Fibroblast of lung (primary cell): Measurements from ENCODE around the gene AGAP1. TPM values are rescaled to one million over a fixed set of nuclear protein-coding genes. Genes with fewer than 3 reads are reported as not detected.

ENCODE experiments used
- DNase-seq, 2 donors: peaks; one replicate each; pipeline versions ENCODE4 v3.0.0 to v3.0.0-alpha.2; 2010; ENCODE audit warnings: low read depth in 2 of 2
- H2AFZ ChIP-seq: 2 replicates; pipeline ENCODE4 v1.5.1; 2012; ENCODE audit warnings: low read length, control low read depth, inconsistent platforms
- H3K27ac ChIP-seq: 2 replicates; pipeline ENCODE4 v1.5.1; 2011; ENCODE audit warnings: low read length, control low read depth; ENCODE audit not compliant: insufficient read depth
- H3K27me3 ChIP-seq: 2 replicates; pipeline ENCODE4 v1.5.1; 2011; ENCODE audit warnings: mild to moderate bottlenecking, low read length; ENCODE audit not compliant: control insufficient read depth, insufficient read depth
- H3K36me3 ChIP-seq: 2 replicates; pipeline ENCODE4 v1.5.1; 2011; ENCODE audit warnings: low read length; ENCODE audit not compliant: control insufficient read depth, insufficient read depth
- H3K4me1 ChIP-seq: 2 replicates; pipeline ENCODE4 v1.5.1; 2011; ENCODE audit warnings: low read length; ENCODE audit not compliant: control insufficient read depth, insufficient read depth; ENCODE audit errors: extremely low read depth
- H3K4me2 ChIP-seq: 2 replicates; pipeline ENCODE4 v1.5.1; 2011; ENCODE audit warnings: low read length, control low read depth; ENCODE audit not compliant: insufficient read depth; ENCODE audit errors: extremely low read depth
- H3K4me3 ChIP-seq, 4 experiments: fragments of 200-600 bp in 1 of 4; sonication (generic) in 1 of 4; replicated peaks in 1 of 4; 2 replicates each; pipeline ENCODE4 v1.5.1; 2011 to 2016; ENCODE audit warnings: low read length in 4 of 4, low read depth in 3 of 4, mild to moderate bottlenecking in 3 of 4, control low read depth in 2 of 4, inconsistent platforms in 1 of 4, mixed read lengths in 1 of 4; ENCODE audit not compliant: insufficient read depth in 1 of 4; ENCODE audit errors: control extremely low read depth in 1 of 4
- H3K79me2 ChIP-seq: 2 replicates; pipeline ENCODE4 v1.5.1; 2012; ENCODE audit warnings: mild to moderate bottlenecking, low read length, inconsistent platforms; ENCODE audit not compliant: control insufficient read depth, insufficient read depth
- H3K9ac ChIP-seq: 2 replicates; pipeline ENCODE4 v1.5.1; 2011; ENCODE audit warnings: mild to moderate bottlenecking, low read length, control low read depth; ENCODE audit not compliant: insufficient read depth
- H3K9me3 ChIP-seq: 2 replicates; pipeline ENCODE4 v1.5.1; 2012; ENCODE audit warnings: low read depth, low read length; ENCODE audit not compliant: control insufficient read depth, insufficient read depth
- H4K20me1 ChIP-seq: 2 replicates; pipeline ENCODE4 v1.5.1; 2011; ENCODE audit warnings: low read length; ENCODE audit not compliant: control insufficient read depth, insufficient read depth; ENCODE audit errors: extremely low read depth
- EZH2 ChIP-seq: IDR thresholded peaks from 2 replicates; pipeline ENCODE4 v1.5.1; 2012; ENCODE audit warnings: low read length, control low read depth, mild to moderate bottlenecking; ENCODE audit errors: missing control alignments
- polyA plus RNA-seq, 2 donors: library from polyadenylated mRNA; depleted of rRNA in 1 of 2; stranded (reverse) in 1 of 2; unstranded in 1 of 2; fragments of >200 nt; gene quantifications; 2 replicates each; pipeline ENCODE4 v1.2.1, GENCODE V29; 2011 to 2012; ENCODE audit warnings: missing spikeins in 1 of 2
- total RNA-seq: library from RNA; depleted of rRNA; stranded (reverse); fragments of >200 nt; gene quantifications from 2 replicates; pipeline ENCODE4 v1.2.1, GENCODE V29; 2014
- TF ChIP-seq, protein P1 (sequence below), 2 donors: IDR thresholded peaks in 1 of 2; conservative IDR thresholded peaks in 1 of 2; 1 replicate in 1 of 2; 2 replicates in 1 of 2; pipeline ENCODE4 v1.5.1; 2011 to 2012; ENCODE audit warnings: low read length in 2 of 2, control low read depth in 1 of 2, inconsistent platforms in 1 of 2, low read depth in 1 of 2, mild to moderate bottlenecking in 1 of 2

The AGAP1 gene
- total and polyA plus RNA-seq, 2 donors (not counting 1 experiment from before 2014, with no cell fraction given): 10.6 to 14.0 TPM

DNA sequence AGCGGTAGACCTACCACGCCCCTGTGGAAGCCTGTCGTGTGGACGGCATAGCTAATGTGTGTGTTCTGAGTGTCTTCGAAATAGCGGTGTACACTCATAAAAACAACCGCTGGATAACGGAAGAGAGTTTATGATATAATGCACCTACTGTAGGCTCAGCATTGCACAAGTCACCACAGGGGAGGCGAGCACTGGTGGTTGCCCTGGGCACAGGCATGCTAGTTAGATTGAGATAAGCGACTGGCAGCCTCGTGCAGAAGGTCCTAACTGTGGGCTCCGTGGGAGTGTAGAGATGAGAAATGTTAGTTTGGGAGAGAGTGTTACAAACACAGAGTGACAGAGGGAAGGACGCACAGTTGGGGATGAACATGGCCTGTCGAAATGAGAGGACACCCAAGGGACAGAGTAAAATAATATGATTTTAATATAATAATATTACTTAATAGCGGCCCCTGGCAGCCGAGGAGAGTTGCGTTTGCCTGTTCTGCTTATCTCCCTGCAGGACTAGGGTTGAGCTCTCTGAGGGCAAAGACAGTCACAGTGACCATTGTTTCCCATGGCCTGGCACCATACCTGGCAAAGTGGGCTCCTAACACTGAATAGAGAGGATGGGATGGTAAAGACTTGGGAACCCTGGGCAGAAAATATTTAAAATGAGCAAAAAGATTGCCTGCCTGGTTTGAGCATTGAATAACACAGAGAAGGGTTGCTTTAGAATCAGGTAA, 470.2 kb downstream of the AGAP1 start:
- Histone ChIP-seq H3K79me2 (no peaks in the 10 kb centered on the region), H3K36me3 (no peaks in the 10 kb centered on the region), H3K27me3 (no peaks in the 10 kb centered on the region), H3K9ac (no peak overlapping the region), H3K4me2 (no peak overlapping the region), H3K27ac (no peak overlapping the region), H4K20me1 (no peaks in the 10 kb centered on the region), H3K4me3 (no peak overlapping the region), H3K4me1 (no peaks in the 10 kb centered on the region), H2AFZ (no peak overlapping the region), H3K9me3 (no peaks in the 10 kb centered on the region)
- TF ChIP-seq, protein P1, sequence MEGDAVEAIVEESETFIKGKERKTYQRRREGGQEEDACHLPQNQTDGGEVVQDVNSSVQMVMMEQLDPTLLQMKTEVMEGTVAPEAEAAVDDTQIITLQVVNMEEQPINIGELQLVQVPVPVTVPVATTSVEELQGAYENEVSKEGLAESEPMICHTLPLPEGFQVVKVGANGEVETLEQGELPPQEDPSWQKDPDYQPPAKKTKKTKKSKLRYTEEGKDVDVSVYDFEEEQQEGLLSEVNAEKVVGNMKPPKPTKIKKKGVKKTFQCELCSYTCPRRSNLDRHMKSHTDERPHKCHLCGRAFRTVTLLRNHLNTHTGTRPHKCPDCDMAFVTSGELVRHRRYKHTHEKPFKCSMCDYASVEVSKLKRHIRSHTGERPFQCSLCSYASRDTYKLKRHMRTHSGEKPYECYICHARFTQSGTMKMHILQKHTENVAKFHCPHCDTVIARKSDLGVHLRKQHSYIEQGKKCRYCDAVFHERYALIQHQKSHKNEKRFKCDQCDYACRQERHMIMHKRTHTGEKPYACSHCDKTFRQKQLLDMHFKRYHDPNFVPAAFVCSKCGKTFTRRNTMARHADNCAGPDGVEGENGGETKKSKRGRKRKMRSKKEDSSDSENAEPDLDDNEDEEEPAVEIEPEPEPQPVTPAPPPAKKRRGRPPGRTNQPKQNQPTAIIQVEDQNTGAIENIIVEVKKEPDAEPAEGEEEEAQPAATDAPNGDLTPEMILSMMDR (conservative IDR thresholded peaks at IDR 0.05 in 1 of 2, IDR thresholded peaks at IDR 0.05 in 1 of 2; ENCODE audit: low read depth in 1 of 2, low read length in 2 of 2): no peak
- TF ChIP-seq EZH2: no peak
- DNase-seq: no peak

DNA sequence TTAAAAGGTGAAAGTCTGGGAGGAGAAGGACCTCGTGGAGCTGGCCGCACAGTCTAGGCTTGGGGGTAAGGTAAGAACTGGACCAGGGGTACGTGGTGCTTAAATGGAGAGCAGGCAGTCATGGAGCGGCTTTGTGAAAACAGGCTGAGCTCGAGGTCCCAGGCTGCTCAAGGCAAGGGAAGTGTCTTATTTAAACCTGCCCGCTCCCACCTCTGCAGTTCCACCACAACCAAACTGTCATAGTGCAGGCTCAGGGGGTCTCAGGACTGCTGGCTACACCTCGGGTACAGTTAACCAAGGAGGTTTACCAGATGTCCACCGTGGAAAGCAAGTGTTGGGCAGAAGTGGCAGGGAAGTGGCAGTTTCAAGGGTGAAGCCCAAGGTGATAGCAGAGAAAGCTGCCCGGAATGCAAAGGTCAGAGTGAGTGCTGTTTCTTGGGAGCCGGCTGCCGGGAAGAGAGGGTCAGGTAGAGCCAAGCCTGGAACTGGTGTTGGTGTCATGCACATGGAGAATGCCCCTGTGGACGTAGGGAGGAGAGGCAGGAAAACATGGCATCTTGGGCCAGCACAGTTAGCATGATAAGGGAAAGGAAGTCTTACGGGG, 471.0 kb downstream of the AGAP1 start:
- no peaks in the 10 kb centered on the region for H3K9me3 ChIP-seq
- no peak for DNase-seq
- H3K27me3 ChIP-seq: no peaks in the 10 kb centered on the region
- no peaks in the 10 kb centered on the region for H3K4me1 ChIP-seq
- H3K27ac ChIP-seq: no peak overlapping the region
- H3K36me3 ChIP-seq: no peaks in the 10 kb centered on the region
- H2AFZ ChIP-seq: no peak overlapping the region
- no peak overlapping the region for H3K9ac ChIP-seq
- H4K20me1 ChIP-seq: no peaks in the 10 kb centered on the region
- no peaks in the 10 kb centered on the region for H3K79me2 ChIP-seq
- TF ChIP-seq, protein P1 (conservative IDR thresholded peaks at IDR 0.05 in 1 of 2, IDR thresholded peaks at IDR 0.05 in 1 of 2; ENCODE audit: low read depth in 1 of 2, low read length in 2 of 2): no peak
- no peak overlapping the region for H3K4me2 ChIP-seq
- no peak overlapping the region for H3K4me3 ChIP-seq

DNA sequence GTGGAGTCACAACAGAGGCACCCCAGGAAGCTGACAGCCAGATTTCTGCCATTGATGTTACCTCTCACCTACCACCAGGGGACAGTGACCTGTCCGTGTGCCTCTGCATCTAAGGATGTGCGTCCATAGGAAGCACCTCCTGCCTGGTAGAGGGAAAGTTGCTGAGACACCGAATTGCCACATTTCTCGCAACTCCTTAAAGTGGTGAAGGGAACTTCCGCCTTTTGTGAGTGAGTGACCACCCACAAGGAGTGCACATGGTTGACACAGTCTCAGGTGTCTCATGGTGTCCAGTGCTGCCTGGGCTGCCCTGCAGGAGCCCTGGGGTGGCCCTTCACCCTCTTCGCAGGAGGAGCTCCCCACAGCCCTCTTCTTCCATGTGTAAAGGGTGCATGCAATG, 472.6 kb downstream of the AGAP1 start:
- no peak for DNase-seq

More for the DNA sequence above, 472.6 kb downstream of the AGAP1 start:
- no peaks in the 10 kb centered on the region for H3K9me3 ChIP-seq
- no peaks in the 10 kb centered on the region for H4K20me1 ChIP-seq
- no peak overlapping the region for H3K9ac ChIP-seq
- no peaks in the 10 kb centered on the region for H3K36me3 ChIP-seq
- H3K4me3 ChIP-seq: no peak overlapping the region
- H3K27ac ChIP-seq: no peak overlapping the region
- no peak overlapping the region for H2AFZ ChIP-seq
- no peak overlapping the region for H3K4me2 ChIP-seq
- no peaks in the 10 kb centered on the region for H3K27me3 ChIP-seq
- no peak for TF ChIP-seq EZH2
- TF ChIP-seq, protein P1 (conservative IDR thresholded peaks at IDR 0.05 in 1 of 2, IDR thresholded peaks at IDR 0.05 in 1 of 2; ENCODE audit: low read depth in 1 of 2, low read length in 2 of 2): no peak
- no peaks in the 10 kb centered on the region for H3K4me1 ChIP-seq
- no peaks in the 10 kb centered on the region for H3K79me2 ChIP-seq
